ENCODE measurements around the gene PRSS57.

GRCh38 chr19:725461-726089 is 30.3 kb upstream of the PRSS57 start:
- TF ChIP-seq CTCF (IDR thresholded peaks at IDR 0.05) (no peak), EZH2 (IDR thresholded peaks at IDR 0.05; ENCODE audit: borderline replicate concordance, insufficient read depth, low read depth, low read length, poor library complexity, severe bottlenecking) (no peak)

Measured in B cell (primary cell).